NCI-H2029 treated with DMSO at 0.1 percent for 48 hours (cell line): ENCODE measurements around the gene ANKRD17.

ENCODE experiments used
- DNase-seq: peaks from one replicate; lab custom pipeline; 2025; lab: John Stamatoyannopoulos, UW

The ANKRD17 gene

GRCh38 chr4:73053974-73054480 is 204.6 kb downstream of the ANKRD17 start:
- no peak for DNase-seq

- DNase-seq: no peak
Observed at GRCh38 chr4:73053076-73053475, 205.5 kb downstream of the ANKRD17 start.

GRCh38 chr4:73051625-73052024 is 207.0 kb downstream of the ANKRD17 start:
- DNase-seq: no peak

GRCh38 chr4:73045879-73046278 is 212.7 kb downstream of the ANKRD17 start:
- no peak for DNase-seq

GRCh38 chr4:73037057-73037456 is 221.5 kb downstream of the ANKRD17 start:
- no peak for DNase-seq

GRCh38 chr4:73036123-73036522 is 222.5 kb downstream of the ANKRD17 start:
- no peak for DNase-seq

GRCh38 chr4:73034896-73035295 is 223.7 kb downstream of the ANKRD17 start:
- DNase-seq: no peak

- no peak for DNase-seq
Observed at GRCh38 chr4:73028621-73029020, 230.0 kb downstream of the ANKRD17 start.
